Endothelial cell (in vitro differentiated cells): Measurements from ENCODE around the gene PNPT1. TPM values are rescaled to one million over a fixed set of nuclear protein-coding genes. Genes with fewer than 3 reads are reported as not detected.

Source experiments
- DNase-seq: peaks from one replicate; pipeline ENCODE4 v3.0.0; 2021; ENCODE audit warnings: low spot score
- H3K27ac Mint-ChIP-seq: one replicate; pipeline ENCODE4 v1.8.0; 2021; ENCODE audit warnings: mixed read lengths, inconsistent platforms; ENCODE audit not compliant: unreplicated experiment
- H3K27me3 Mint-ChIP-seq: one replicate; pipeline ENCODE4 v1.8.0; 2021; ENCODE audit warnings: mild to moderate bottlenecking, moderate library complexity, mixed read lengths, inconsistent platforms; ENCODE audit not compliant: unreplicated experiment
- H3K36me3 Mint-ChIP-seq: one replicate; pipeline ENCODE4 v1.8.0; 2021; ENCODE audit warnings: mild to moderate bottlenecking, low read depth, mixed read lengths, inconsistent platforms; ENCODE audit not compliant: unreplicated experiment
- H3K4me1 Mint-ChIP-seq: one replicate; pipeline ENCODE4 v1.8.0; 2021; ENCODE audit warnings: mild to moderate bottlenecking, mixed read lengths, inconsistent platforms; ENCODE audit not compliant: unreplicated experiment
- H3K4me3 Mint-ChIP-seq: one replicate; pipeline ENCODE4 v1.8.0; 2021; ENCODE audit warnings: mild to moderate bottlenecking, mixed read lengths, inconsistent platforms; ENCODE audit not compliant: unreplicated experiment
- H3K9me3 Mint-ChIP-seq: one replicate; pipeline ENCODE4 v1.8.0; 2021; ENCODE audit warnings: mixed read lengths, inconsistent platforms; ENCODE audit not compliant: unreplicated experiment
- CTCF ChIP-seq: fragments of 200-600 bp; sonication (generic); IDR thresholded peaks from one replicate; pipeline ENCODE4 v1.5.0; 2021; ENCODE audit warnings: antibody characterized with exemption; ENCODE audit not compliant: unreplicated experiment
- total RNA-seq: library from RNA; stranded (reverse); fragmentation: NEBNext Ultra II Directional; extraction: Animal tissue kit (Norgen Biotek cat#: 25700); gene quantifications from one replicate; pipeline ENCODE4 v1.2.1, GENCODE V29; 2021; ENCODE audit not compliant: unreplicated experiment

The PNPT1 gene
- total RNA-seq, 1 donor from 2014 or later = 24.9 TPM

- Mint-ChIP-seq H3K4me1 (no peaks in the 10 kb centered on the region), H3K36me3 (peaks cover 13% of the 10 kb centered on the region), H3K27ac (no peak overlapping the region), H3K4me3 (no peak overlapping the region), H3K27me3 (no peaks in the 10 kb centered on the region), H3K9me3 (no peaks in the 10 kb centered on the region)
- no peak for TF ChIP-seq CTCF
- no peak for DNase-seq
Measured at GRCh38 chr2:55609938-55610578, 83.6 kb downstream of the PNPT1 start.

- Mint-ChIP-seq H3K4me1 (no peaks in the 10 kb centered on the region), H3K4me3 (no peak overlapping the region), H3K36me3 (peaks cover 12% of the 10 kb centered on the region), H3K9me3 (no peaks in the 10 kb centered on the region), H3K27me3 (no peaks in the 10 kb centered on the region), H3K27ac (no peak overlapping the region)
- no peak for TF ChIP-seq CTCF
- no peak for DNase-seq
Measured at GRCh38 chr2:55609193-55609794, 84.3 kb downstream of the PNPT1 start.

- no peak overlapping the region for H3K27ac Mint-ChIP-seq
- peaks cover 4% of the 10 kb centered on the region for H3K36me3 Mint-ChIP-seq
- no peaks in the 10 kb centered on the region for H3K4me1 Mint-ChIP-seq
- no peak for TF ChIP-seq CTCF
- H3K27me3 Mint-ChIP-seq = no peaks in the 10 kb centered on the region
- no peak for DNase-seq
- H3K4me3 Mint-ChIP-seq = no peak overlapping the region
- no peaks in the 10 kb centered on the region for H3K9me3 Mint-ChIP-seq
Measured at GRCh38 chr2:55607717-55608116, 85.9 kb downstream of the PNPT1 start.

GRCh38 chr2:55604027-55604565 lies 89.5 kb downstream of the PNPT1 start:
- no peaks in the 10 kb centered on the region for H3K9me3 Mint-ChIP-seq
- H3K27me3 Mint-ChIP-seq = no peaks in the 10 kb centered on the region
- TF ChIP-seq CTCF = no peak
- H3K27ac Mint-ChIP-seq = no peak overlapping the region
- H3K4me3 Mint-ChIP-seq = no peak overlapping the region
- DNase-seq = no peak
- peaks cover 13% of the 10 kb centered on the region for H3K36me3 Mint-ChIP-seq
- no peaks in the 10 kb centered on the region for H3K4me1 Mint-ChIP-seq

GRCh38 chr2:55601849-55602248 lies 91.8 kb downstream of the PNPT1 start:
- peaks cover 12% of the 10 kb centered on the region for H3K36me3 Mint-ChIP-seq

More at GRCh38 chr2:55601849-55602248, 91.8 kb downstream of the PNPT1 start:
- Mint-ChIP-seq H3K9me3 (no peaks in the 10 kb centered on the region), H3K27ac (no peak overlapping the region), H3K27me3 (no peaks in the 10 kb centered on the region), H3K4me3 (no peak overlapping the region), H3K4me1 (no peaks in the 10 kb centered on the region)
- TF ChIP-seq CTCF = no peak
- no peak for DNase-seq
